ENCODE measurements around the gene RIMBP2.
"Not testable (repeated sequence)": the region's sequence is repeated elsewhere in the genome, so short reads cannot be mapped to it uniquely, and the experiment has no call there.

The RIMBP2 gene

DNA sequence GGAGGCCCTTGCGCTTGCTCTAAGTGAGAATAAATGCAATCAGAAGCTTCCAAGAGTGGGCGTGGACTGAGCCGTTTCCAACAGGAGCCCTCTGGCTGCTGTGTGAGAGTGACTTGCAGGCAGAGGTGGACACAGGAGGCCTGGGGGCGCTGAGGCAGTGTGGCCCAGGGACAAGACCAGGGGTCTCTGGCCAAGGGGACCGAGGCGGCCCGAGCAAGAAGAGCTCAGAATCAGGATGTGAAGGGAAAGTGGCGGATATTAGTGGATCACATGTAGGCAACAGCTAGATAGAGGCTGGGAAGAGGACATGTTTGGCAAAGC is 8.6 kb downstream of the RIMBP2 start:
- FAIRE-seq (no peak), DNase-seq (ENCODE audit: low spot score) (no peak)

DNA sequence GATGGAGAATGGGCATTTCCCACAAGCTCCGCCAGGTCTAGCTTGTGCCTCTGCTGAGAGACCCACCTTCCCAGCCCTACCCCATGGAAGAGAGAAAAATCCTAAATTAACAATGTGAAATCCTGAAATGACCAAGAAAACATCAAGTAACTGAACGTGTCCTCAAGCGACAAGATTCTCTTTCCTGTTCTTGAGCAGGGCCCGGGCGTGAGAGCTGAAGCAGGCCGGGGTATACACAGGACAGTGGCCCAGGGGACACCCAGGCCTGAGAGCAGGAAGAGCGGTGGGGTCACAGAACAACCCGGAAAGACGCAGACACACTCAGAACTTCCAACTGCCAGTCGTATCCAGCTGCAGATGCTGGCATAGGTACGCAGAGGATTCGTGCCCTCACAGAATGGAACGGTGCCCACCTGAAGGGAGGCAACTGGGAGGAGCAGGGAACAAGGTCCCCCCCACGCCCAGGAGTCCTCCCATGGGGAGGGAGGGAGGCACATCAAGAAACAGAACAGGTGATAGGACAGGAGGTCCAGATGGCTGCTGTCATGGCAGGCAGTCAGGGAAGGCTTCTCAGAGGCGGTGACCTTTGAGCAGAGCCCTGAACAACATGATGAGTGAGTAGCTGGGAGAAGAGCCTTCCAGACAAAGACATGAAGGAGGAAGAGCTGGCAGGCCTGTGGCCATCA is 9.1 kb downstream of the RIMBP2 start:
- DNase-seq (ENCODE audit: low spot score) (no peak), FAIRE-seq (no peak)

DNA sequence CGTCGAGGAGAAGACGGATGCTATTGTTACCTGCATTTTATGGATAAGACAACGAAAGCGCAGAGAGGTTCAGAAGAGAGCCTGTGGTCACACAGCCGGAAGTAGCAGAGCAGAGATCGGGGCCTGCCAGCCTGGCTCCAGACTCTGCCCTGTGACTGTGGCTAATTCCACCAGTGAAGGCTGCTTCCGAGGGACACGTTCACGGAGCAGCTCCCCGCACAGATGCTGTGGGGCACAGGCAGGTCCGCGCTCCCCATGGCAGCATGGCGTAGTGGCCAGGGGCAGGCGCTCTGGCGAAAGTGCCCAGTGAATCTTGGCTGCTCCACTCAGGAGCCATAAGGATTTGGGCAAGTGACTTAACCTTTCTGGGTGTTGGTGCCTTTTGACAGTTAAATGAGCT is 9.8 kb downstream of the RIMBP2 start:
- no peak for FAIRE-seq
- no peak for DNase-seq (ENCODE audit: low spot score)

DNA sequence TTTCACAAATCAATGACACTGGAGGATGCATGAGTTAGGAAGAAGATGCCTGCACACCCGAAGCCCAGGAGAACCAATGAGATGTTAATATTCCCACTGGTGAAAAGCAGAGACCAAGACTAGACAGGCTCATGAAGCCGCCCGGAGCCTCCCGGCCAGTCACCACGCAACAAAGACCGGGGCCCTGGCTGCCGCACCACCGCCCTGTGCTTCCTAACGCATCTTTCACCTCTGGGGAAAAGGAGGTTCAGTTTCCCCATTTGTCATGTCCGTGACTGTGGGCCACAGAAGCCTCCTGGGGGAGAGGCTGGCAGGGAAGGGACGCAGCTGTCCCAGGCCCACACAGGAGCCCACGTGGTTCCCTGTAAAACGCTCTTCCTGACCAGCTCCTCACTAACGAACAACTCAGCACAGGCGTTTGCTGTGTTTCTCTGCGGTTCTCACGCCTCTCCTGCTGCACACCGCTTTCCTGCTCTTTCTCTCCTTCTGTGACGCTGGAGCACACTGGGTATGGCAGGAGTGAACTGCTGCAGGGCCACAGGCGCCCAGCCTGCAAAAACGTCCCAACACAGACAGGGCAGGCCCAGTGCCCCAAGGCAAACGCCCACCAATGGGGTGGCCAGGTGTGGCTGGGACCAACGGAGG is 10.8 kb downstream of the RIMBP2 start:
- FAIRE-seq (no peak), DNase-seq (ENCODE audit: low spot score) (no peak)

DNA sequence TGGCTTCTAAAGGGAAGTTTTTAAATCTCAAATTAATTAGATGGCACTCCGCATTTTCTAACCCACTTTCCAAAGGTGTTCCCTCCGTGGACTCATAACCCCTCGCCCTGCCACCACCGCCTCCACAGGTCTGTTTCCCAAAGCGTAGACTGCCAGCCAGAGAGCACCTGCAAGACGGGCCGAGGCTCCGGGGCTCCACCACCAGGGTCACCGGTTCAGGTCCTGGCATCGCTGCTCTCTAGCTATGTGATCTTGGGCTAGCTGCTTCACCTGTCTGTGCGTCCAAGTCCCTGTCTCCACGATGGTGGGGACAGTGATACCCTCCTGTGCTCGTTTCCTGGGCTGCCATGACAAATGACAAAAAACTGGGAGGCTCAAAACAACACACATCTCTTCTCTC is 11.5 kb downstream of the RIMBP2 start:
- no peak for FAIRE-seq

DNA sequence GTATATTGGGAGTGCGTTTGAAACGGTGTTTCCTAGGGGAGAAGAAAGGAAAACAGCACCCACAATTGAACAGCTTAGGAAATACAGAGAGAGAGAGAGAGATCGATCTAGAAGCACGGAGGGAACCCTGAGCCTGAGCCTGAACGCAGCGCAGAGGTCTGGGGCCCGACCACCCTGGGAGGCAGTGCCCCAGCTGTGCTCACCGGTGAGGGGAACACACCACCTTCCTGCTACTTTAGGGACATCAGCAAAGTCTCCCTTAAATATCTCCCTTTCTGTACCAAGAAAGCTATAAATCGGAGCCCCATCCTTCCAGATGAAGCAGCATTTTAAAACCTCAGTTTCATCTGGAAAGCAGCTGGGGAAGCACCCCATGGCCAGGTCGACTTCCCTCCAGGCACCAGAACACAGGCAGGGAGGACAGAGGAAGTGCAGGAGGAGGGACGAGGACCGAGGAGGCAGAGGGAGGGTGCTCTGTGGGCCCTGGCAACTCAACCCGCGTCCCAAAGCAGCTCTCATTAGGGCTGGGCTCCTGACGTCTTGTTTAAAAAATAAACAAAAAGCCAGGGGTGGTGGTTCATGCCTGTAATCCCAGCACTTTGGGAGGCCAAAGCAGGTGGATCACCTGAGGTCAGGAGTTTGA is 12.2 kb downstream of the RIMBP2 start:
- FAIRE-seq (no peak), DNase-seq (ENCODE audit: low spot score) (no peak)

More for the DNA sequence above, 11.5 kb downstream of the RIMBP2 start:
- no peak for DNase-seq (ENCODE audit: low spot score)

DNA sequence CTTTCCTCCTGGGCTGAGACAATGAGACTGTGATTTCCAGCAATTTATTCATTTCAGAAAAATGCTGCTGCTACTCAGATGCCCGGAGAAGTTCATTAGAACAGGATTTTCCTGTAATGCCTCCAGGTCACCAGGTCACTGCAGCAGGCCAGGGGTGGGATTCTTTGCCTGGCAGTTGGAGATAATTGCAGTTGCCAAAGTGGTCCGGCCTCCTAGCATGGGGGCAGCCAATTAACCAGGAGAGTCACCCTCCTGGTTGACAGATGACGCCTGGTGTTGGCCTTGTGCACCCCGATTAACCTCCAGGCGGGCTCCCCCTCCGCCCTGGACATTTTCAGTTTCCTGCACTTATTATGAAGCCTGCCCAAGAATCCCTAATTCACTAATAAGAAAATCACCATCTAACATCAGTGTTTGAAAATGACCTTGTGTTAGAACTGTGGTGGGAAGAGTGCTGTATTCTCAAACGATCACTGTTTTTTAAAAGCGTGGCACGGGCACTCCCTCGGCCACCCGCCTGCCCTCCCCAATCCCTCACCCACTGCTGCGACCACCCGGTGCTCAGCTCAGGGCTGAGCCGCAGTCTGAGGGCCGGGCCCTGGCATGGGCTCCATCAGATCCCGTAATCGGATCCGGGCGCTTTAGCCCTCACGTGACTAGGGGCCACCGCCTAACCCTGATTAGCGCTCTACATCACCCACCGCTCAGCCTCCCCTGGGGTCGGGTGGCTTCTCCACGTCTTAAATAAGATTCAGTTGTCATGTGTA is 12.9 kb downstream of the RIMBP2 start:
- DNase-seq (ENCODE audit: low spot score) (no peak), FAIRE-seq (no peak)

DNA sequence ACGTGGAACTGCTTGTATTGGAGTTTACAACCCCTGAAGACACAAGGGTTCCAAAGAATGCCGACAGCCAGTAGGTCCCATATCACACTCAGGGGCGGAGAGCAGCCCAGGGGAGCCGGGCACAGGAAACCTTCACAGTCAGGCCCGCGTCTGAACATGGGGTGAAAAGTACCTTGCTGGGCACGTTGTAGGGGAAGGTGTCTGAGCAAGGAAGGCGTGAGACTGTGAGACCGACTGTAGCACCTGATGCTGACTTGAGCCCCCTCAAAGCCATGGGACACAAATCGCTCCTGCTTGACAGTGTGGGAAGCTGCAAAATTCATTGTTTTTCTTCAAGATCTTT is 14.7 kb downstream of the RIMBP2 start:
- DNase-seq (ENCODE audit: low spot score) = no peak
- no peak for FAIRE-seq

DNA sequence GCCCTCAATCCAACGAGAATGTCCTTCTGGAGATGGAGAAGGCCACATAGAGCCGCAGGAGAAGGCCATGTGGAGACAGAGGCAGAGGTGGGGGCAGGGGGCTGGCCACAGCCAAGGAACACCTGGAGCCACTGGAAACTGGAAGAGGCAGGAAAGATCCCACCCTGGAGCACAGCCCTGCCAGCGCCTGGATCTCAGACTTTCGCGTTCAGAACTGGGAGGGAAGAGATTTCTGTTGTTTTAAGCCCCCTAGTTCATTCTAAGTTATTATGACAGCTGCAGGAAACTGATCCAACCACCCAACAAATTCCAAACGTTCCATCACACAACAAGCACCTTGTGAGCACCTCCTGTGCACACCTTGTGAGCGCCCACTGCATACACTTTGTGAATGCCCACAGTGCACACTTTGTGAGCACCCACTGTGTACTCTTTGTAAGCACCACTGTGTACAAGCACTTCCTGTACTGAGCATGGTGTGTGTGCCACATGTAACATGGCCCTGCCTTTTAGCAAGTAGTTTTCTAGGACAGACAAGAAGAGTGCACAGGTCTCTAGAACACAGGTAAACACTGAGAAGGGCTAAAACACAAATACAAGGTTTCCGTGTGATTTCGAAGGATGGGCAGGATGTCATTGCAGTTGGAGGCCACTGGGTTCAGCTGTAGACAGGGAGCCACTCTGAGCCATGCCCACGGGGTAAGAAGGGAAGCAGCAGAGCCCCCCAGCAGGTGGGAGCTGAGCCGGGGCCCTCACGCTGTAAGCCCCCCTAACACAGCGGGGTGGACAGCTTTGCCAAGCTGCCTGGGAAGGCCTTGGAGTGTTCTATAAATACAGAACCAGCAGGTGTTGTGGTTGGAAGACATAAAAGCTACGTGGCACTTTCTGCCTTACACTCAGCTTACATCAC is 15.4 kb downstream of the RIMBP2 start:
- no peak for FAIRE-seq
- no peak for DNase-seq (ENCODE audit: low spot score)

DNA sequence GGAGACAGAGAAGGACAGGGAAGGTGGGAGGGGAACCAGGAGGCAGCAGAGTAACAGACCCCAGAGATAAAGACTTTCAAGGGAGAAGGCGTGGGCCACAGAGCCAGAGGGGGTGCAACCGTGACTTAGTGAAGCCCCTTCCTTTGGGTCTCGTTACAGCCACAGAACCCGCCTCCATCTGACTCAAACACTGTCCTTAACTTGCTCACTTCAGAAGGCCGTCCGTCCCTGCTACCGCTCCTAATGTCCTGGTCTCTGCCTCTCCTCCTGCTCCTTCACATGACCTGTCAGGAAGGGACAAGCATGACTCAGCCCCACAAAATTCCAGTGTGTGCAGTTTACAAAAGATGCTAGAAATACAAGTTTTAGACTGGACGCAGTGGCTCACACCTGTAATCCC is 18.0 kb downstream of the RIMBP2 start:
- no peak for DNase-seq (ENCODE audit: low spot score)
- FAIRE-seq = no peak

DNA sequence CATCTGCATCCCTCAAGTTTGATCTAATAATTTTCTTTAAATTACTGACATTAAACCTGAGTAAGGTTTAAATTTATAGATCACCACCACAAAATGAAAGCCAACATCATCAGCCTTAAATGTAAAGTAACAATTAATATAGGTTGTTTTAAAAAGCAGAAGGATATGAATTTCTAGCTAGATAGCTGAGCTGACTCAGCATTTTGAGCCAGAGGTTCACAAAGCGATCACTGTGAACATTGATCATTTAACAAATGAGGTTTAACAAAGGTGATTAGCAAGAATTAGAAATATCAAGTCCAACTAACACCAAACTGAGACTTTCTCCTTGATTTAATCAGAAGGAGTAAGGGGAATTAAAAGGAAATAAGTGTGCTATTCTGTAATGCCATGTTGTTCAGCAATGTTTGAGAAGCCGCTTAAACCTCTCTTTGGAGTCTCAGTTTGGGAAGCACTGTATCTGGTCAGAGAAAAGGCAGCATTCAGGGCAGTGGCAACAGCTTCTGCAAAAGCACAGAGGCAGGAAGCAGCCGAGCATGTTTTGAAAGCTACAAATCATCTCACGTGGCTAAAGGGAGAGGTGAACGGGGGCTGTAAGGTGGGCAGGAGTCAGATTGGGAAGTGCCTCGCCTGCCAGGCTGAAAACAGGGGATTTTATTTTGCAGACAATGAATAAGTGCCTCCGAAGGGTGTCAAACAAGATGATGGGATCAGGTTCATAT is 19.6 kb downstream of the RIMBP2 start:
- DNase-seq (ENCODE audit: low spot score) (no peak), FAIRE-seq (no peak)

DNA sequence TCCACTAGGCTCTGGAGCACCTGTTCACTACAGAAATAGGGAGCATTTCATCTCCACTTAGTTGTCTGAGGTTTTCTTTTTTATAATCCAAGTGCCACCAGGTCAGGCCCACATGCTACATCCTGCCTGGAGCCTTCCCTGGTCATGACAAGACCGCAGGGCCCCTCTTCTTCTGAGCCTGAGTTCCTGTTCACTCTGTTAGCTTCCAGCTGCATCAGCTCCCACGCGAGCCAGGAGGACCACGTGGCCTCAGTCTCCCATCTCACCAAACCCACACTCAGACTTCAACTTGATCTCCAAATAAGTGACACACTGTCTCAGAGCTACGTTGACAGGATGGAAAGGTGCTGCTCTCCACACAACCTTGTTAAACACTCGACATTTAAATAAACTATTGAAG is 21.0 kb downstream of the RIMBP2 start:
- FAIRE-seq (no peak), DNase-seq (ENCODE audit: low spot score) (no peak)

DNA sequence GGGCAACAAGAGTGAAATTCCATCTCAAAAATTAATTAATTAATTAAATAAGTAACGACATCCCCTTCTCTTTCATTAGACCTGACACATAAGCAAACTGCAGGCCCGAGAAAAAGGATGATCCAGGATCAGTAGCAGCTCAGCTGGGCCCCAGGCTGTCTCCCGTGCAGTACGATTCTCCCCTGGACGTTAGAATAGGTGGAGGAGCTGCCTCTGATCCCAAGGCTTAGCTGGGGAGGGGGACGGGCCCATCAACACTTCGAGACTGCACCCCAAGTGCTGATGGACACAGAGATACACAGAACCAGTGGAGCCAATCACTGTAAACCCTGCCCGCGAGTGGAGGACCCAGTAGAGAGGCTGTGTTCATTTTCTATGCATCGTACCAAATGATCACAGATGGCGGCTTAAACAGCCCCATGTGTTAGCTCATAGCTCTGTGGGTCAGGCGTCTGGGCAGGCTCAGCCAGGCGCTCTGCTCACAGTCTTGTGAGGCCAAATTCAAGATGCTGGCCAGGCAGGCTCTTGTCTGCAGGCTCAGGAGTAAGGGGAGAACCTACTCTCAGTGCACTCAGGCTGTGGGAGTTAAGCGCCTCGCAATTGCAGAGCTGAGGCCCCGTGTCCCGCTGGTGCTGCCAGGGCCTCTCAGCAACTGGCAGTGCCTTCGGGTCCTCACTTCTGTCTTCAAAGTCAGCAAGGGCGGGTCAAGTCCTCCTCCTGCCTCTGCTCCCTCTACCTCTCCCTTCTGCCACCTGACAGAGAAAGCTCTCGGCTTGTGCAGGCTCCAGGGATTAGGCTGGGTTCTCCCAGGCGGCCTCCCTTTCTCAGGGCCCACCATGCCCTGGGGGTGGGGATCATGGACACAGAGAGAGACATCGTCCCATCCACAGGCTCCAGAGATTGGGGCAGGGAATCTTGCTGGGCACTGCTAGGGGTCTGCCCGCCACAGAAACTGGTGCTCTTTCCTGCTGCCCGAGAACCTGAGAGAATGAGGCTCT is 26.4 kb downstream of the RIMBP2 start:
- FAIRE-seq (no peak), DNase-seq (ENCODE audit: low spot score) (no peak)

DNA sequence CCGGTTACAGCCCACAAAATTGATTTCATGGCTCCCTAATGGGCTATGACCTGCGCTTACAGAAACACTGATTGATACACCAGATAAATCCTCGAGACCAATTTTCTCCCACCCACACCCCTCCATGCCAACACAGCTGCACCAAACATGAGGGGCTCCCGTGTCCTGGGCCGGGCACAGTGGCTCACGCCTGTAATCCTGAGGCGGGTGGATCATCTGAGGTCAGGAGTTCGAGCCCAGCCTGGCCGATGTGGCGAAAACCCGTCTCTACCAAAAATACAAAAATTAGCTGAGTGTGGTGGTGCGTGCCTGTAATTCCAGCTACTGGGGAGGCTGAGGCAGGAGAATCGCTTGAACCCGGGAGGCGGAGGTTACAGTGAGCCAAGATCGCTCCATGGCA is 27.1 kb downstream of the RIMBP2 start:
- DNase-seq (ENCODE audit: low spot score); FAIRE-seq: not testable (repeated sequence)

DNA sequence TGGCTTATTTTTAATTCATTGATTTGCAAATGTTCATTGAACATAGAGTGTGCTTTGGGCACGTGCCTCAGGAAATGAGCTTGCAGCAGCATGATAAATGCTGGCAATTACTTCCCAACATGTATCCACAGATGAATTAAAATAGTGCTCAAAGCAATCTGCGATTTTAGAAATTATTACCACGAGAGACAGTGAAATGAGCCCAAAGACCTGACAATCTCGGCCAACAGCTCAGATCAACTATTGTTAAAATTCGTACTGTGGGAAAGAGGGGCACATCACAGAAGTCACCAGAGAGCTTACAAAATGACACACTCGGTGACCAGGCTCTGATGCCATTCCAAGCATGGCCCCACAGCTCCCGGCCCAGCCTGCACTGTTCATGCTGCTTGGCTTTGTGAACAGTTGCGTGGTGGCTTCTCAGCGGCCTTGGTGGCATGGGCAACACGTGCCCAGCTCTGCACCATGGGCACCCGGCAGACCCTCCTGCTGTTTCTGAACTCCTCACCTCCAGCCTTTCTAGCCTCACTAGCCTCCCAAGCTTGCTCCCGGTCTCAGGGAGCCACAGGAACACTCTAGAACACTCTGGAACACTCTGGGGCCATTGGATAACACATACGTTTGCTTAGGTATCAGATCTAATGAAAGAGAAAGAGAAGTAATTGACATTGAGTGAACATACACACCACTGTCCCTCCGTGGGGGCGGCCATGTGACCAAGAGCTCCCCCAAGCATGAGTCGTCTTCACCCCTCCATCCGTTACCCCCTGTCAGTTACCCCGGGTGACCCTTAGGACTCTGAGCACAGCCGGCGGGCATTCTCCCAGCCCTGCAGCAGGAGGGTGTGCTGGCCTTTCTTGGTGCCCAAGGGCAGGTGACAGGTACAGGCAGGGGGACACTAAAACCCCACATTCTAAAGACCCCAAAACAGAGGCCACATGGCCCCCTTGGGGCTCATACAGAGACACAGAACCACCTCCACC is 28.0 kb downstream of the RIMBP2 start:
- DNase-seq (ENCODE audit: low spot score) (no peak), FAIRE-seq (no peak)

DNA sequence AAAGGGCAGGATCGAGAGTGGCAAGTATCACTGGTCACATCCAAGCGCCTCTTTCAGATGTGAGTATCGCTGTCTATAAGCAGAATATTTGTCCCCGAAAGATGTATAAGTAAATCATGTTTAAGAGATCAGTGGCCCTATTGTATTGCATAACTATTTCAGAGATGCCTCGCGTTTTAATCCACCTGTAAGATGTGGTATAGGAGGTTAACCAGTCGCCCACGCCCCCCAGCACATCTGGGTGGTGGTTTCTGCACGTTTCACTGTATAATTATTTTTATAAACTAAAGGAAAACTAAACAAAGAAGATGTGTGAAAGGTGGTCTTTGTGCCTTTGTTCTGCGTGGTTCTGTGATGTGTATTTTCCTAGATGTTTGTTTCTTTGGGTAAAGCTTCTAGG is 28.9 kb downstream of the RIMBP2 start:
- FAIRE-seq (no peak), DNase-seq (ENCODE audit: low spot score) (no peak)

DNA sequence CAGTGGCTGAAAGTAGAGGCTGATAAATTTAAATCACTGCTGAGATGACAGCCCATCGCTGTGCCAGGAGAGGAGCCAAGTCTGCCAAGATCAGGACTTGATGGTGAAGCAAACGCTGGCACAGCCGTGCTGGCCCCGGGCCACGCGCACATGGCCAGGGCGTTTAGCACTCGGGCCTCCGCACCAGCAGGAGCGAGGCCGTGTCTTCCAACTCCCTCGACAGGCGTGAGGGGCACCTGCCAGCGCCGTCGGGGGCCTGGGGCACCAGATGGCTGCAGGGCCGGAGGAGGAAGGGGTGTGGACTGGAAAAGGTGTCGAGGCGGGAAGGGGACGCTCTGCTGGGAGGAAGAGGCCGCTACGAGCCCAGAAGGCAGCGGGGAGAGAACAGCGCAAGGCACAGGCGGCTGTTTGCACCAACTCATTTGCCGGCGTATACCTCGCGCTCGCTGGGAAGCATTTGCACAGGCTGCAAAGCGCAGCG is 29.5 kb downstream of the RIMBP2 start:
- DNase-seq (ENCODE audit: low spot score) (no peak), FAIRE-seq (no peak)

DNA sequence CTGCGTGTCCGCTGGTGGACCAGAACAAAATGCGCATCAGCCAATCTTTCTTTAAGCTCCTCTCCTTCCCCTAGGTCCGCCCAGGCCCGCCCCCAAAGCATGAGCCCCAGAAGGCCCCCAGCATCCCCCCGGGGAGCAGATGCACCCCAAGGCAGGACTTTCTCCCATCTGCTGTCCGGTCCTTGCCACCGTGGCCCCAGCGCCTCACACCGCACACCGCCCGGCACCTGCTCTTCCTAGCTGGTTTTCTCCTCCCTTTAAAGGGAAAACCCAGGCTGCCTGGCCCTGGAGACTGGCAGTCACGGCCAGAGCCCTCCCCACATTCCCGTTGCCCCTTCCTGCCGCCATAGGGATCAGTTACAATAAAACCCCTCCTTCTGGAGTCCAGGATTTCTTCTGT is 30.2 kb downstream of the RIMBP2 start:
- DNase-seq (ENCODE audit: low spot score) (no peak), FAIRE-seq (no peak)
